Mesendoderm (in vitro differentiated cells): ENCODE results near the gene SORL1-AS1.

Source experiments
- DNase-seq: peaks from one replicate; pipeline ENCODE4 v3.0.0; 2013
- H2AK5ac ChIP-seq: 2 replicates; pipeline ENCODE4 v1.6.1; 2013; ENCODE audit warnings: low read length, inconsistent platforms
- H2BK120ac ChIP-seq: 2 replicates; pipeline ENCODE4 v1.6.1; 2013; ENCODE audit warnings: low read depth, mild to moderate bottlenecking, low read length, moderate library complexity, mixed read lengths
- H2BK15ac ChIP-seq: replicated peaks from 2 replicates; pipeline ENCODE4 v1.6.1; 2013; ENCODE audit warnings: low read depth, mild to moderate bottlenecking, moderate library complexity
- H2BK5ac ChIP-seq: 2 replicates; pipeline ENCODE4 v1.6.1; 2013; ENCODE audit warnings: low read length, inconsistent platforms
- H3K18ac ChIP-seq: 2 replicates; pipeline ENCODE4 v1.6.1; 2013; ENCODE audit warnings: mild to moderate bottlenecking, low read length, mixed read lengths
- H3K23ac ChIP-seq: one replicate; pipeline ENCODE4 v1.6.1; 2013; ENCODE audit warnings: low read length
- H3K27ac ChIP-seq: 2 replicates; pipeline ENCODE4 v1.5.1; 2013; ENCODE audit warnings: low read depth, mild to moderate bottlenecking, inconsistent platforms, low read length, moderate library complexity
- H3K27me3 ChIP-seq: 2 replicates; pipeline ENCODE4 v1.6.1; 2013; ENCODE audit warnings: low read length, control low read depth, mild to moderate bottlenecking, inconsistent platforms; ENCODE audit not compliant: insufficient read depth, poor library complexity
- H3K36me3 ChIP-seq: 2 replicates; pipeline ENCODE4 v1.6.1; 2013; ENCODE audit warnings: low read length, inconsistent platforms; ENCODE audit not compliant: control insufficient read depth, insufficient read depth
- H3K4ac ChIP-seq: one replicate; pipeline ENCODE4 v1.6.1; 2013; ENCODE audit warnings: low read depth, mild to moderate bottlenecking, low read length, moderate library complexity
- H3K4me1 ChIP-seq: 2 replicates; pipeline ENCODE4 v1.6.1; 2013; ENCODE audit warnings: low read depth, low read length, inconsistent platforms; ENCODE audit not compliant: control insufficient read depth
- H3K4me2 ChIP-seq: 2 replicates; pipeline ENCODE4 v1.6.1; 2013; ENCODE audit warnings: low read length
- H3K4me3 ChIP-seq: 2 replicates; pipeline ENCODE4 v1.5.1; 2013; ENCODE audit warnings: mild to moderate bottlenecking, low read length
- H3K56ac ChIP-seq: one replicate; pipeline ENCODE4 v1.6.1; 2013; ENCODE audit warnings: low read length
- H3K79me1 ChIP-seq: 2 replicates; pipeline ENCODE4 v1.6.1; 2013; ENCODE audit warnings: low read length, inconsistent platforms
- H3K79me2 ChIP-seq: 2 replicates; pipeline ENCODE4 v1.6.1; 2013; ENCODE audit warnings: mild to moderate bottlenecking, low read length; ENCODE audit not compliant: control insufficient read depth, insufficient read depth
- H3K9ac ChIP-seq: 2 replicates; pipeline ENCODE4 v1.6.1; 2013; ENCODE audit warnings: low read length, inconsistent platforms
- H4K5ac ChIP-seq: one replicate; pipeline ENCODE4 v1.6.1; 2013; ENCODE audit warnings: low read length
- H4K8ac ChIP-seq: one replicate; pipeline ENCODE4 v1.6.1; 2013; ENCODE audit warnings: low read depth, mild to moderate bottlenecking, control low read depth, low read length, moderate library complexity
- WGBS: extraction: QIAGEN DNeasy Blood & Tissue Kit; methylation state at CpG from one replicate; pipeline ENCODE4 v1.1.7; 2013; ENCODE audit warnings: low lambda C conversion rate, missing lambda C conversion rate; ENCODE audit not compliant: insufficient coverage; ENCODE audit errors: extremely low coverage; 5-methylcytosine and 5-hydroxymethylcytosine counted together

The SORL1-AS1 gene

DNA sequence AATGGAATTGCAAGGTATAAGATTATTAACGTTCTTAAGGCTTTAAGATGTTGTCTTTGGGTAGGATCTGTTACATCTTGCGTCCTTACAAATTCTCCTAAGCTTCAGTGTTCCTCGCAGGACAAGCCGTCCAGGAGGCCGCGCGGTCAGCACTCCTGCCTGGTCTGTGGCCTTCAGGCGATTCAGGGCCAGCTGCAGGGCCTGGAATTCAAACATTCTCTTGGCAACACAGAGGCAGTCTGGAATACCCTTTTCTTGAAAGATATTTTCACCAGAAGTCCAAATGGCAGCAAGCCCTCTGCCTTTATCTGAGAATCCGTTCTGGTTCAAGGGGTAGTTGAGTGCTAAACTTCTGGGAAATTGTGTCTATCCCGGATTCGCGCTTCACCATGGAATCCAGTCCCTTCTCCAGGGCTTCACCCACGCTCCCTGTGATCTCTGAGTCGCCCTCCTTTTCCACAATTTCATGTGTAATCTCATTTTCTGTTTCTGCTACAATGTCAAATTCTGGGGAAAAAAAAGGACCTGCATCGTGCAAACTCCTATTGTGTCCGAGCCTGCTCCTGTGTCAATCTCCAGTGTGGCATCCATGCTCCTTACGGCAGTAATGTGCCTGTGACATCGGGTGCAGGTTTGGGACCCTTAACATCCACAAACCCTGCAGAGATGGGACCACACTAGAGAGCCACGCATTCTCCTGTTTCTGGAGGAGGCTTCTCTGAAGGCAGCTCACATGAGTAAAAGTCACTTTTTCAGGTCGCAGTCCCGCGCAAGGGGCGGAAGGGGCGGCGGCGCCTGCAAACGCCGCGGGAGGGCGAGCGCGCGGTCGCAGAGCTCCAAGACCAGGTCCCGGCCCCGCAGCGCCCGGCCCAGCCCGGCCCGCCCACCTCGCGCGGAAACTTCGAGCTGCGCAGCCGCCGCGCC, 26.0 kb downstream of the SORL1-AS1 start:
- Histone ChIP-seq H4K8ac (no peak overlapping the region), H3K79me2 (no peaks in the 10 kb centered on the region), H3K36me3 (no peaks in the 10 kb centered on the region), H3K79me1 (no peaks in the 10 kb centered on the region), H2AK5ac (no peak overlapping the region), H3K4ac (no peak overlapping the region), H3K18ac (peak overlapping the region; percentile 64), H3K56ac (peak overlapping the region; percentile 82), H3K4me2 (peak overlapping the region; percentile 84), H2BK5ac (peak overlapping the region; percentile 11), H3K23ac (no peak overlapping the region), H2BK15ac (no peak overlapping the region), H3K9ac (peak overlapping the region; percentile 66), H3K27ac (no peak overlapping the region), H4K5ac (no peak overlapping the region), H3K4me1 (peaks cover 5% of the 10 kb centered on the region), H3K27me3 (no peaks in the 10 kb centered on the region), H3K4me3 (peak overlapping the region; percentile 30), H2BK120ac (no peak overlapping the region)
- WGBS: no CpG with 5 or more reads among the region's 48 CpGs
- DNase-seq: peak; percentile 56

DNA sequence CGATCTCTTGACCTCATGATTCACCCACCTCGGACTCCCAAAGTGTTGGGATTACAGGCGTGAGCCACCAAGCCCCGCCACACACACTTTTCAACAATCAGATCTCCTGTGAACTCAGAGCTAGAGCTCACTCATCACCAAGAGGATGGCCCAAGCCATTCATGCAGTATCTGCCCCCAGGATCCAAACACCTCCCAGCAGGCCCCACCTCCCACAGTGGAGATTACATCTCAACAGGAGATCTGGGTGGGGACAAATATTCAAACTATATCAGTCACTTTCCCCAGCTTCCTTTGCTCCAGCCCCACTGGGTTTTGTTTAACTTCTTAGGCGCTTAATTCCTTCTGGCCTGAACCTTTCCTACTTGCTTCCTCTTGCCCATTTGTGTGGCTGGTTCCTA, 26.9 kb downstream of the SORL1-AS1 start:
- Histone ChIP-seq H3K9ac (no peak overlapping the region), H3K4me2 (no peak overlapping the region), H3K27ac (no peak overlapping the region), H3K79me2 (no peaks in the 10 kb centered on the region), H2BK5ac (no peak overlapping the region), H2BK120ac (no peak overlapping the region), H3K36me3 (no peaks in the 10 kb centered on the region), H3K23ac (no peak overlapping the region), H2AK5ac (no peak overlapping the region), H3K4ac (no peak overlapping the region), H3K4me3 (no peak overlapping the region), H2BK15ac (no peak overlapping the region), H3K4me1 (peaks cover 5% of the 10 kb centered on the region), H3K27me3 (no peaks in the 10 kb centered on the region), H3K18ac (no peak overlapping the region), H4K8ac (no peak overlapping the region), H3K56ac (no peak overlapping the region), H3K79me1 (no peaks in the 10 kb centered on the region), H4K5ac (no peak overlapping the region)
- no CpG with 5 or more reads among the region's 5 CpGs for WGBS
- DNase-seq: peak; percentile 69

DNA sequence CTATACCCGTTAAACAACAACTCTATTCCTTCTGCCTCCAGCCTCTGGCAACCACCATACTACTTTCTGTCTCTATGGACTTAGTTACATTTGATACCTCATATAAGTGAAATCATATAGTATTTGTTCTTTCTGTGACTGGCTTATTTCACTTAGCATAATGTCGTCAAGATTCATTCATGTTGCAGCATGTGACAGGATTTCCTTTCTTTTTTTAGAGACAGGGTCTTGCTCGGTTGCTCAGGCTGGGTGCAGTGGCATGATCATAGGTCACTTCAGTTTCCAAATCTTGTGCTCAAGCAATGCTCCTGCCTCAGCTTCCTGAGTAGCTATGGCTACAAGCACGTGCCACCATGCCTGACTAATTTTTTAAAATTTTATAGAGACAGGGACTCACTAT, 30.1 kb downstream of the SORL1-AS1 start:
- H3K27ac ChIP-seq: no peak overlapping the region
- no peak overlapping the region for H3K9ac ChIP-seq
- H3K4me1 ChIP-seq: peaks cover 5% of the 10 kb centered on the region
- no peak overlapping the region for H2BK15ac ChIP-seq
- no peaks in the 10 kb centered on the region for H3K36me3 ChIP-seq
- WGBS: no CpG with 5 or more reads among the region's 4 CpGs
- H3K56ac ChIP-seq: no peak overlapping the region
- H3K23ac ChIP-seq: no peak overlapping the region
- H3K4me2 ChIP-seq: no peak overlapping the region
- H3K18ac ChIP-seq: no peak overlapping the region
- H4K5ac ChIP-seq: no peak overlapping the region
- DNase-seq: no peak
- H3K79me2 ChIP-seq: no peaks in the 10 kb centered on the region
- no peaks in the 10 kb centered on the region for H3K27me3 ChIP-seq
- H2BK120ac ChIP-seq: no peak overlapping the region
- no peak overlapping the region for H3K4me3 ChIP-seq
- no peak overlapping the region for H2BK5ac ChIP-seq
- no peak overlapping the region for H3K4ac ChIP-seq
- H4K8ac ChIP-seq: no peak overlapping the region
- H3K79me1 ChIP-seq: no peaks in the 10 kb centered on the region
- H2AK5ac ChIP-seq: no peak overlapping the region

DNA sequence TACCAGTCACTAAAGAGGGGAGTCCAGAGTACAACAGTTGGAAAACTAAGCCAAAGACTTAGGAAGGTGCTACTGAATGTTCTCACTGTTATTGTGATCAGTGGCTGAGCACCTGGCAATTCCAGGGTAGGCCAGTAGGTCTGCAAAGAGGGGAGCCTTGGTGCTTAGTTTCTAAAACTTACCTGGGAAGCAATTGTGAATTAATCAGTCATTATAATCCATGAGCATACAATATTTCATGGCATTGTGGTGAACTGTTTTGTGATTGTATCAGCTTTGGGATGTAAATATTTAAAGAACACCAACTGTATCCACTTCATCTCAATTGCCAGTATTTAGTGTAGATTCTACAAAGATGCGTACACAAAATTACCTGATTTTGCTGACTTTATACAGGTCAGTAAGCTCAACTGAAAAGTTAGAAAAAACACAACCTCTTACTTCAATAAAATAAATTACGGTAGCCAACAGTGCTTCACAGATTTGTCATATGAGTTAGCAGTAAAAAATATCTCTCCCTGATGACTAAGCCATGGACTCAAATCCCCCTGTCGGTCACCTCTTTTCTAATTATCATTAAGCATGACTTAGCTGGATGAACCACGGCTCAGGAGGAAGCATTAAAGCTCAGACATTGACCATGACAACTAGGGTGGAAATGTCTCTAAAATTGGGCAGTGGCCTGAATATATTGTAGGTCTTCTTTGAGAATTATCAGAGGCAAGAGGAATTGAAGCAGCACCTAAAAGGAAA, 31.4 kb downstream of the SORL1-AS1 start:
- H2AK5ac ChIP-seq: no peak overlapping the region
- H3K4me2 ChIP-seq: no peak overlapping the region
- H3K79me1 ChIP-seq: no peaks in the 10 kb centered on the region
- WGBS: no CpG with 5 or more reads among the region's 4 CpGs
- H4K8ac ChIP-seq: no peak overlapping the region
- no peaks in the 10 kb centered on the region for H3K4me1 ChIP-seq
- no peak overlapping the region for H3K18ac ChIP-seq
- peak; percentile 18 for DNase-seq
- H2BK5ac ChIP-seq: no peak overlapping the region
- no peaks in the 10 kb centered on the region for H3K79me2 ChIP-seq
- no peak overlapping the region for H3K56ac ChIP-seq
- H3K4me3 ChIP-seq: no peak overlapping the region
- H3K27me3 ChIP-seq: no peaks in the 10 kb centered on the region
- no peak overlapping the region for H3K4ac ChIP-seq
- no peak overlapping the region for H4K5ac ChIP-seq
- H3K9ac ChIP-seq: no peak overlapping the region
- H3K23ac ChIP-seq: no peak overlapping the region
- H3K36me3 ChIP-seq: no peaks in the 10 kb centered on the region
- H2BK15ac ChIP-seq: no peak overlapping the region
- no peak overlapping the region for H3K27ac ChIP-seq
- no peak overlapping the region for H2BK120ac ChIP-seq

DNA sequence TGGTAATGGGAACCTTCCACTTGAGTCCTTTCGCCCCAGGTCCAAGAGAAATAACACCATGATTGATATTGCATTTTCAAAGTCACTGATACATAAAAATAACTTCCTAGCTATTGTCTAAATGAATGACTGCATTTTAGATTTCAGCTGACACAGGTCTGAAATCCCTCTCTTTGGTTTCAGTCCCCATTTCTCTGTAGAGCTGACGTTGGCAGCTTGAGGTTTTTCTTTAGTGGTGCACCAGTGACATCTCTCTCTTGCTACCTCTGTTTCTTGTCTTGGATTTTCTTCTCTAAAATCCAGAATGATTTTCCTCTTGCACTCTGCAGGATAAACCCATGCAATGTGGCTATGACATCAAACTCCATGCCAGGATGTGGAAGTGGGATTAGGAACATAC, 32.4 kb downstream of the SORL1-AS1 start:
- no peak overlapping the region for H2BK5ac ChIP-seq
- no peaks in the 10 kb centered on the region for H3K27me3 ChIP-seq
- no peak overlapping the region for H3K27ac ChIP-seq
- no peak overlapping the region for H2BK120ac ChIP-seq
- H3K79me2 ChIP-seq: no peaks in the 10 kb centered on the region
- H2AK5ac ChIP-seq: no peak overlapping the region
- H2BK15ac ChIP-seq: no peak overlapping the region
- H3K4me3 ChIP-seq: no peak overlapping the region
- WGBS: no CpG with 5 or more reads among the region's 2 CpGs
- H3K4me2 ChIP-seq: no peak overlapping the region
- H3K36me3 ChIP-seq: no peaks in the 10 kb centered on the region
- H3K18ac ChIP-seq: no peak overlapping the region
- no peaks in the 10 kb centered on the region for H3K79me1 ChIP-seq
- H3K23ac ChIP-seq: no peak overlapping the region
- no peak overlapping the region for H3K56ac ChIP-seq
- no peak overlapping the region for H3K9ac ChIP-seq
- DNase-seq: no peak
- H4K5ac ChIP-seq: no peak overlapping the region
- H4K8ac ChIP-seq: no peak overlapping the region
- no peaks in the 10 kb centered on the region for H3K4me1 ChIP-seq
- no peak overlapping the region for H3K4ac ChIP-seq
